Neural crest cell (in vitro differentiated cells): ENCODE measurements around the gene AP3S2. TPM values are rescaled to one million over a fixed set of nuclear protein-coding genes. Genes with fewer than 3 reads are reported as not detected.
"Not testable (repeated sequence)": the region's sequence is repeated elsewhere in the genome, so short reads cannot be mapped to it uniquely, and the experiment has no call there.

Source experiments
- DNase-seq: peaks from one replicate; pipeline ENCODE4 v3.0.0; 2021; ENCODE audit warnings: low read depth, mixed read lengths, low spot score
- H3K27ac Mint-ChIP-seq: one replicate; pipeline ENCODE4 v1.8.0; 2021; ENCODE audit warnings: mild to moderate bottlenecking, mixed read lengths; ENCODE audit not compliant: unreplicated experiment
- H3K27me3 Mint-ChIP-seq: 2 replicates; pipeline ENCODE4 v1.8.0; 2021; ENCODE audit warnings: low read depth, mild to moderate bottlenecking, mixed read lengths
- H3K36me3 Mint-ChIP-seq: 2 replicates; pipeline ENCODE4 v1.8.0; 2021; ENCODE audit warnings: low read depth, mild to moderate bottlenecking, mixed read lengths
- H3K4me1 Mint-ChIP-seq: 2 replicates; pipeline ENCODE4 v1.8.0; 2021; ENCODE audit warnings: mixed read lengths
- H3K4me3 Mint-ChIP-seq: one replicate; pipeline ENCODE4 v1.8.0; 2021; ENCODE audit warnings: mild to moderate bottlenecking, mixed read lengths
- H3K9me3 Mint-ChIP-seq: 2 replicates; pipeline ENCODE4 v1.8.0; 2021; ENCODE audit warnings: mixed read lengths
- CTCF ChIP-seq: fragments of 200-600 bp; sonication (generic); conservative IDR thresholded peaks from 2 replicates; pipeline ENCODE4 v1.5.0; 2021; ENCODE audit warnings: antibody characterized with exemption, mild to moderate bottlenecking
- long read RNA-seq: library from polyadenylated mRNA; unstranded; transcript quantifications from one replicate; pipeline ENCODE4 v2.0.0, GENCODE V29; 2020
- total RNA-seq: library from RNA; stranded (reverse); gene quantifications from 2 replicates; pipeline ENCODE4 v1.2.1, GENCODE V29; 2021

Gene AP3S2
- total RNA-seq = 29.8 and 31.6 TPM in 2 replicates
- long read RNA-seq, full-length matches to known transcripts = 107 of 116 reads
- long read RNA-seq, partial matches to known transcripts = 0 of 116 reads
- long read RNA-seq, other reads (novel, unspliced or antisense) = 9 of 116 reads

GRCh38 chr15:89893696-89894447 is at the start of gene AP3S2:
Gene AP3S2, minus strand, starts transcription at chr15:89893994. Its CDS starts 45 bp downstream, at chr15:89893949.
- Mint-ChIP-seq H3K36me3 (no peaks in the 10 kb centered on the region), H3K27me3 (no peaks in the 10 kb centered on the region), H3K4me1 (peaks cover 26% of the 10 kb centered on the region), H3K27ac (peak within 1 kb of the TSS; percentile 97), H3K4me3 (peak within 1 kb of the TSS; percentile 95), H3K9me3 (no peaks in the 10 kb centered on the region)
- TF ChIP-seq CTCF = no peak
- DNase-seq = peak; percentile 84

DNA sequence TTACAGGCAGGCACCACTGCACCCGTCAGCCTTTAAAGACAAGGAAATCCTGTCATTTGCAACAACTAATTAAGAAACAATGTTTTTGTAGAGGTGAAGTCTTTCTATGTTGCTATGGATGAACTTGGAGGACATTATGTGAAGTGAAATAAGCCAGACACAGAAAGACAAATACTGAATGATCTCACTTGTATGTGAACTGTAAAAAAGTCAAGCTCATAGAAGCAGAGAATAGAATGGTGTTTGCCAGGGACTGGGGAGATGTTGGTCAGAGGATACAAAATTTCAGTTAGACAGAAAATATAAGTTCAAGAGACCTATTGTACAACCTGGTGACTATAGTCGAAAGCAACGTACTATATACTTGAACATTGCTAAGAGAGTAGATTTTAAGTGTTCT is 46.1 kb upstream of the AP3S2 start:
- DNase-seq = no peak
- Mint-ChIP-seq H3K27me3 (no peaks in the 10 kb centered on the region), H3K36me3 (no peaks in the 10 kb centered on the region), H3K9me3 (peaks cover 2% of the 10 kb centered on the region), H3K4me1 (no peaks in the 10 kb centered on the region), H3K4me3 (no peak overlapping the region), H3K27ac (no peak overlapping the region)
- TF ChIP-seq CTCF = no peak

DNA sequence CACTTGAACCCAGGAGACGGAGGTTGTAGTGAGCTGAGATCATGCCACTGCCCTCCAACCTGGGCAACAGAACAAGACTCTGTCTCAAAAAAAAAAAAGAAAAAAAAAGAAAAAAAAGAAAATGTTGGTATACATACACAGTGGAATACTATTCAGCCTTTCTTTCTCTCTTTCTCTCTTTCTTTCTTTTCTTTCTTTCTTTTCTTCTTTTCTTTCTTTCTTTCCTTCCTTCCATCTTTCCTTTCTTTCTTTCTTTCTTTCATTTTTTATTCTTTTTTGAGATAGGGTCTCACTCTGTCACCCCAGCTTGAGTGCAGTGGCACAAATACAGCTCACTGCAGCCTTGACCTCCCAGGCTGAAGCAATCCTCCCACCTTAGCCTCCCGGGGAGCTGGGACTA is 45.6 kb upstream of the AP3S2 start:
- H3K4me3 Mint-ChIP-seq, H3K27me3 Mint-ChIP-seq, DNase-seq, H3K36me3 Mint-ChIP-seq, H3K4me1 Mint-ChIP-seq, H3K9me3 Mint-ChIP-seq: not testable (repeated sequence)
- peak overlapping the region; percentile 9 for H3K27ac Mint-ChIP-seq

GRCh38 chr15:89937365-89938350 is 43.9 kb upstream of the AP3S2 start:
- peaks cover 2% of the 10 kb centered on the region for H3K9me3 Mint-ChIP-seq
- no peak for DNase-seq
- TF ChIP-seq CTCF = no peak
- peak overlapping the region; percentile 73 for H3K27ac Mint-ChIP-seq
- no peaks in the 10 kb centered on the region for H3K4me1 Mint-ChIP-seq
- H3K27me3 Mint-ChIP-seq = no peaks in the 10 kb centered on the region
- H3K4me3 Mint-ChIP-seq = no peak overlapping the region
- no peaks in the 10 kb centered on the region for H3K36me3 Mint-ChIP-seq

- Mint-ChIP-seq H3K36me3 (no peaks in the 10 kb centered on the region), H3K9me3 (peaks cover 2% of the 10 kb centered on the region), H3K4me1 (no peaks in the 10 kb centered on the region), H3K27me3 (no peaks in the 10 kb centered on the region), H3K27ac (no peak overlapping the region), H3K4me3 (no peak overlapping the region)
- no peak for TF ChIP-seq CTCF
- no peak for DNase-seq
These were observed 43.0 kb upstream of the AP3S2 start for GRCh38 chr15:89936786-89937265.
